Skeletal muscle satellite cell (primary cell): ENCODE measurements around the gene PGAP3. TPM values are rescaled to one million over a fixed set of nuclear protein-coding genes. Genes with fewer than 3 reads are reported as not detected.
"Not testable (repeated sequence)": the region's sequence is repeated elsewhere in the genome, so short reads cannot be mapped to it uniquely, and the experiment has no call there.

Experiments used
- H3K27me3 ChIP-seq: 2 replicates; pipeline ENCODE4 v1.7.0; 2013; ENCODE audit warnings: low read length; ENCODE audit not compliant: control insufficient read depth, insufficient read depth
- H3K36me3 ChIP-seq: 2 replicates; pipeline ENCODE4 v1.7.0; 2013; ENCODE audit warnings: mild to moderate bottlenecking, control low read depth, low read length; ENCODE audit not compliant: insufficient read depth
- H3K4me1 ChIP-seq: 2 replicates; pipeline ENCODE4 v1.7.0; 2013; ENCODE audit warnings: low read length; ENCODE audit not compliant: control insufficient read depth, insufficient read depth
- H3K4me2 ChIP-seq: 2 replicates; pipeline ENCODE4 v1.7.0; 2013; ENCODE audit warnings: mild to moderate bottlenecking, low read length
- H3K4me3 ChIP-seq: 2 replicates; pipeline ENCODE4 v1.7.0; 2013; ENCODE audit warnings: low read length
- H3K9ac ChIP-seq: 2 replicates; pipeline ENCODE4 v1.7.0; 2013; ENCODE audit warnings: mild to moderate bottlenecking, low read depth, low read length, moderate library complexity
- H3K9me3 ChIP-seq: replicated peaks from 2 replicates; pipeline ENCODE4 v1.7.0; 2013; ENCODE audit warnings: mild to moderate bottlenecking, control low read depth, low read length
- total RNA-seq: library from RNA; depleted of rRNA; stranded (reverse); fragments of >200 nt; gene quantifications from 2 replicates; pipeline ENCODE4 v1.2.3, GENCODE V29; 2012; rRNA removed

PGAP3 gene, protein sequence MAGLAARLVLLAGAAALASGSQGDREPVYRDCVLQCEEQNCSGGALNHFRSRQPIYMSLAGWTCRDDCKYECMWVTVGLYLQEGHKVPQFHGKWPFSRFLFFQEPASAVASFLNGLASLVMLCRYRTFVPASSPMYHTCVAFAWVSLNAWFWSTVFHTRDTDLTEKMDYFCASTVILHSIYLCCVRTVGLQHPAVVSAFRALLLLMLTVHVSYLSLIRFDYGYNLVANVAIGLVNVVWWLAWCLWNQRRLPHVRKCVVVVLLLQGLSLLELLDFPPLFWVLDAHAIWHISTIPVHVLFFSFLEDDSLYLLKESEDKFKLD
- total RNA-seq: 5.6 and 7.0 TPM in 2 replicates

- H3K9ac ChIP-seq: peak within 1 kb of the TSS; percentile 81
Observed at GRCh38 chr17:39687546-39688474, at the start of gene PGAP3. Gene PGAP3 (minus strand): TSS chr17:39688057. CDS start chr17:39688014, 43 bp downstream.

GRCh38 chr17:39737206-39737759, 49.4 kb upstream of the PGAP3 start:
- H3K27me3 ChIP-seq: peaks cover 30% of the 10 kb centered on the region
- no peaks in the 10 kb centered on the region for H3K9me3 ChIP-seq
- H3K4me2 ChIP-seq: no peak overlapping the region
- peaks cover 31% of the 10 kb centered on the region for H3K4me1 ChIP-seq
- no peak overlapping the region for H3K9ac ChIP-seq
- H3K36me3 ChIP-seq: no peaks in the 10 kb centered on the region
- H3K4me3 ChIP-seq: no peak overlapping the region

More at GRCh38 chr17:39687546-39688474, at the start of gene PGAP3:
- H3K9me3 ChIP-seq: no peaks in the 10 kb centered on the region
- H3K36me3 ChIP-seq: peaks cover 2% of the 10 kb centered on the region
- peaks cover 11% of the 10 kb centered on the region for H3K4me1 ChIP-seq
- H3K4me2 ChIP-seq: peak within 1 kb of the TSS; percentile 82
- peak within 1 kb of the TSS; percentile 74 for H3K4me3 ChIP-seq
- no peaks in the 10 kb centered on the region for H3K27me3 ChIP-seq

GRCh38 chr17:39736319-39737165, 48.7 kb upstream of the PGAP3 start:
- H3K27me3 ChIP-seq: peaks cover 26% of the 10 kb centered on the region
- no peaks in the 10 kb centered on the region for H3K9me3 ChIP-seq
- no peak overlapping the region for H3K4me3 ChIP-seq
- peaks cover 31% of the 10 kb centered on the region for H3K4me1 ChIP-seq
- H3K36me3 ChIP-seq: no peaks in the 10 kb centered on the region
- H3K4me2 ChIP-seq: no peak overlapping the region
- no peak overlapping the region for H3K9ac ChIP-seq

- H3K9ac ChIP-seq: no peak overlapping the region
- no peak overlapping the region for H3K4me3 ChIP-seq
- H3K4me2 ChIP-seq: no peak overlapping the region
- peaks cover 26% of the 10 kb centered on the region for H3K27me3 ChIP-seq
- H3K4me1 ChIP-seq: peaks cover 24% of the 10 kb centered on the region
- no peaks in the 10 kb centered on the region for H3K9me3 ChIP-seq
- no peaks in the 10 kb centered on the region for H3K36me3 ChIP-seq
Observed at GRCh38 chr17:39735882-39736281, 48.0 kb upstream of the PGAP3 start.

DNA sequence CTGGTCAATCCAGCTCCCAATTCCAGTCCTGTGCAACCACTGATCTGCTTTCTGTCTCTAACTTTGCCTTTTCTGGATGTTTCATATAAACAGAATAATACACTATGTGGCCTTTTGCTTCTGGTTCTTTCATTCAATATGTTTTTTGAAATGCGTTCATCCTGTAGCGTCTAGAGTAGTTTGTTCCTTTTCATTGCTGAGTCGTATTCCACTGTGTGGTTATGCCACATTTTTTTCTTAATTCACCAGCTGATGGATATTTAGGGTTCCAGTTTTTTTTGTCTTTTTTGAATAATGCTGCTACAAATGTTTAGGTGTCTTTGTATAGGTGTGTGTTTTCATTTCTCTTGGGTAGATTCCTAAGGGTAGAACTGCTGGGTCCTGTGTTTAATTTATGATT, 44.7 kb upstream of the PGAP3 start:
- Histone ChIP-seq H3K9ac (no peak overlapping the region), H3K27me3 (peaks cover 5% of the 10 kb centered on the region), H3K36me3 (peaks cover 18% of the 10 kb centered on the region), H3K4me2 (no peak overlapping the region), H3K9me3 (no peaks in the 10 kb centered on the region), H3K4me3 (no peak overlapping the region), H3K4me1 (peaks cover 7% of the 10 kb centered on the region)

GRCh38 chr17:39730095-39730921, 42.5 kb upstream of the PGAP3 start, which contains the start of gene MIEN1:
Gene MIEN1 (minus strand): TSS chr17:39730532. CDS start chr17:39730495, 37 bp downstream.
- Histone ChIP-seq H3K4me3 (peak within 1 kb of the TSS; percentile 75), H3K36me3 (peaks cover 34% of the 10 kb centered on the region), H3K4me2 (peak within 1 kb of the TSS; percentile 87), H3K4me1 (peaks cover 7% of the 10 kb centered on the region), H3K9me3 (no peaks in the 10 kb centered on the region), H3K9ac (peak within 1 kb of the TSS; percentile 81), H3K27me3 (no peaks in the 10 kb centered on the region)

GRCh38 chr17:39729280-39729851, 41.5 kb upstream of the PGAP3 start:
- H3K9me3 ChIP-seq: no peaks in the 10 kb centered on the region
- H3K4me1 ChIP-seq: peaks cover 7% of the 10 kb centered on the region
- H3K4me3 ChIP-seq: peak overlapping the region; percentile 75
- peaks cover 43% of the 10 kb centered on the region for H3K36me3 ChIP-seq
- no peaks in the 10 kb centered on the region for H3K27me3 ChIP-seq
- H3K4me2 ChIP-seq: peak overlapping the region; percentile 87
- H3K9ac ChIP-seq: peak overlapping the region; percentile 81

- Histone ChIP-seq H3K4me2 (no peak overlapping the region), H3K27me3 (no peaks in the 10 kb centered on the region), H3K4me3 (no peak overlapping the region), H3K4me1 (peaks cover 7% of the 10 kb centered on the region), H3K36me3 (peaks cover 46% of the 10 kb centered on the region), H3K9me3 (no peaks in the 10 kb centered on the region), H3K9ac (no peak overlapping the region)
Observed at GRCh38 chr17:39727556-39727955, 39.7 kb upstream of the PGAP3 start.

- peaks cover 7% of the 10 kb centered on the region for H3K4me1 ChIP-seq
- H3K9me3 ChIP-seq: no peaks in the 10 kb centered on the region
- no peak overlapping the region for H3K9ac ChIP-seq
- no peaks in the 10 kb centered on the region for H3K27me3 ChIP-seq
- no peak overlapping the region for H3K4me3 ChIP-seq
- H3K36me3 ChIP-seq: peaks cover 50% of the 10 kb centered on the region
- no peak overlapping the region for H3K4me2 ChIP-seq
Observed at GRCh38 chr17:39726617-39727016, 38.8 kb upstream of the PGAP3 start.

GRCh38 chr17:39725923-39726322, 38.1 kb upstream of the PGAP3 start:
- H3K36me3 ChIP-seq: peaks cover 50% of the 10 kb centered on the region
- H3K9me3 ChIP-seq, H3K27me3 ChIP-seq, H3K4me3 ChIP-seq, H3K4me2 ChIP-seq, H3K9ac ChIP-seq, H3K4me1 ChIP-seq: not testable (repeated sequence)
